Stimulated activated CD8-positive, alpha-beta memory T cell treated with anti-CD3 and anti-CD28 coated beads, Interleukin-15, amount 100 ng/mL, for 4 hours (primary cell): ENCODE measurements around the gene BLMH.
"Not testable (repeated sequence)": the region's sequence is repeated elsewhere in the genome, so short reads cannot be mapped to it uniquely, and the experiment has no call there.

Experiments used
- DNase-seq, 2 donors: peaks; one replicate each; pipeline ENCODE4 v3.0.0-alpha.2; 2020; ENCODE audit warnings: low read depth in 2 of 2

BLMH gene

DNA sequence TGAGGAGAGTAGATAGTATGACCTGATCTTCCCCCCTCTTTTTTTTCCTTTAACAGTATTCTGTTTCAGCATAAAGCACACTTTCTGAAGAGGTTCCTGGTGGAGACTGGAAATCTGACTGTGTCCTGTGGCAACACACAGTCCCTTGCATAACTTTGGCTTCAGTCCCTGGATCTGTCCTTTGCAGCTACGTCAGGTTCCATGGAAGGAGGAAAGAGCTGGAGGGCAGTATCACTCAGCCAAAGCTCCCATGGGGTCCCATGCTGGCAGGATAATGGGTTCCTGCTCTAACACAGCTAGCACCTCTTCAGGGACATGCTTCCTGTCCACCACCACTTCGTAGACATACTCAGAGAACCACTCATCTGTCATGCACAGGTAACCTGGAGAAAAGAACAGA, 43.0 kb downstream of the BLMH start:
- no peak for DNase-seq

DNA sequence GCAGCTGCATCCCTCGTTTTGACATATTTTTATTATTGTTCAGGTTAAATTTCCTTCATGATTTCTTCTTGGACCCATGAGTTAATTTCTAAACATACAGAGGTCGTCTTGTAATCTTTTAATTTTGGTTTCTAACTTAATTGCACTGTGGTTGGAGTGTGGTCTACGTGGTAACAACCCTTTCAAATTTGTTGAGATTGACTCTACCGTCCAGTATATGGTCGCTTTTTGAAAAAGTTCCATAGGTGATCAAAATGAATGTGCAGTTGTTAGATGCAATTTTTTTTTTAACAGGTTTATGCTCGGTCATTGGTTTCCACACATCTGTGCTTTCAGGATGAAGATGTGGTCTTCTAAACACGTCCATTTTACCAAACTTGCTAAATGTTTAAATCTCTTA, 45.3 kb downstream of the BLMH start:
- DNase-seq, result no peak

DNA sequence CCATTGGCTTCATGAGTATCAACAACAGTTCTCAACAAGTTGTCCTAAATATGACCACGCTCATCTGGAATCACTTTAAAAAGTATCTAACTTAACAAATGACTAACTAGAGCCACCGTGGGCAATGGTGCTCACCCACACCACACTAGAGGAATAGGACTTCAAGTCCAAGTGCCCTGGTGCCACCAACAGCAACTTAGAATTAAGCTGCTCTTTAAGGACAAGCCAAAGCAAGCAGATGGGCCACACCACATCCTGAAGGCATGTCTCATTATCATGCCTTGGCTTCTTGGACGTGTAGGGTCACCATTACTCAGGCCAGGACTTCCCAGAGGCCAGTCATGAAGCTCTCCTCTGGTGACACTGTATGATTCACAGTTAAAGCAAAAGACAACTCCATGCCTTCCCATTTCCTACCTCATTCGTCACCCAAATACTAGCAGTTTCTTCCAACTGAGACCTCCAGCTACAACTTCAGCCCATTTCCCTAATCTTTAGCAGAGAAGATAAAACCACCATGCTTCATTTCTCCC, 46.8 kb downstream of the BLMH start:
- DNase-seq, result no peak

DNA sequence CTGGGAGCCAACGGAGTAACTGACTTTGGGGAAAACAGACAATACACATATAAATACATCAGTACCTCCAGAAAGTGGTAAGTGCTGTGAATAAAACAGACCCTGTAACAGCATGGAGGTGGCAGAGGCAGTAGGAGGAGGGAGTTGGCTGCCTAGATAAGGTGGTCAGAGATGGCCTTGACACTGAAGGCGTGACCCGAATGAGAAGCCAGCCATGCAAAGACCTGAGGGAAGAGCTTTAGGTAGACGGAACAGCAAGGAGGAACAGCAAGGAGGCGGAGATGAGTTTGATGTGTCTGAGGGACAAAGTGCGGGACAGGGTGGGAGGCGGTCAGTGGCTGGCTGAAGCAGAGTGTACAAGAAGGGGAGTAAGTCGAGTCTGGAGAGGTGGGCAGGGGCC, 48.2 kb downstream of the BLMH start:
- no peak for DNase-seq

DNA sequence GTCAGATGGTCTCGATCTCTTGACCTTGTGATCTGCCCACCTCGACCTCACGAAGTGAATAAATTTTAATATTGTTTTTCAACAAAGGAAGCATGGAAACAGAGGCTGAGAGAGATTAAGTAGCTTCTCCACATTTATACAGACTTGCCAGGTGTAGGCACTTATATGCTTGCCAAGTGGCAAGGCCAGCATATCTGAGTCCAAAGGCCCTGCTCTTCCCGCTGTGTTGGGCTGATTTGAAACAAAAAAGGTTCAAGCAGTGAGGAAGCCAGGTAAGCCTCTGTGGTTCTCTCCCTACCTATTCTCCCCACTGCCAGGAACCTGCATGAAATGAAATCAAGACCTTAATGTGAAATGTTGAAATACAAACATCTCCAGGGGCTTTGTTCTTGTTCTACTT, 48.7 kb downstream of the BLMH start:
- DNase-seq, result no peak

DNA sequence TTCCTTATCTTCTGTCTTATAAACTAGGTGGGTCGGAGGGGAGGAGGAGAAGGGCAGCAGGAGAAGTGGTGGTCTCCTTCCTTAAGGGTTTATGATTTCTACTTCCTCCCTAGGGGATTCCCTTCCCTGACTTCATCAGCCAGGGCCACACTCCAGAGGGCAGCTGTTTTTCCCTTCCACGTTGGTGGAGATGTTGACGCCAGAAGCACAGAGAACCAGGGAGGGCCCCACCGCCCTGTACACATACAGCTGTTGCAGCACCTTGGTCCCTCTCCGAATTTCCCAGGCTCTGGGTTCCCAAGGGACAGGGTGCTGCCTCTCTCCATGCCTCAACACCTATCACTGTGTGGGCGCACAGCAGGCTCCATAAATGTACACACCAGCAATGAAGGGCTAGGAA, 50.7 kb downstream of the BLMH start:
- DNase-seq, result no peak

DNA sequence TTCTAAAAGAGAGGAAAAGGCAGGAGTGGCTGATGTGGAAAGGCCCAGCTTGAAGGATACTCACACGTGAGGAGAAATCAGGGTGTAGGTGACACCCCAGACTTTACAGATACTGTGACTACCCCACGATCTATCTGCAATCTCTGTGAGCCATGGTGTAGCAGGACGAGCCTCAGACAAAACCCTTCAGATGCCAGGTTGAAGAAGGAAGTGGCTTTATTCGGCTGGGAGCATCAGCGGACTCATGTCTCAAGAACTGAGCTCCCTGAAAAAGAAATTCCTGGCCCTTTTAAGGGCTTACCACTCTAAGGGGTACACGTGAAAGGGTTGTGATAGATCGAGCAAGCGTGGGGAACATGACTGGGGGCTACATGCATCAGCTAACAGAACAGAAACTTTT, 51.6 kb downstream of the BLMH start:
- DNase-seq, result no peak

DNA sequence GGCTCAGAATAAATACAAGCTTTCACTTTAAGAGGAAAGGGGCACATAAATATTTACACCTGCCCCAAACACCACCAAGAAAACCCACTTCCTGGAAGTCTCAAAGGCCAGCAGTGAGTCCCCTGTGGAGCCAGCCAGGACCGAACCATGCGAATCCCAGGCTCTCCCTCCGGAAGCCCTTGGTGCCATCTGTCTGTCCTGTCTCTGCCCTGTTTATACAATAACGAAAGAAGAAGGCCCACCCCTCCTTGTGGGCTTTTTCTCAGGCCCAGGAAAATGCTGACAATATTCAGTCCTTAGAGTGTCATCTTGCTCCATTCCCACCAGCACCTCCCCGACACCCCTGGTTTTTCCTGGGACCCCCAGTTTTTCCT, 52.7 kb downstream of the BLMH start:
- DNase-seq, result no peak

DNA sequence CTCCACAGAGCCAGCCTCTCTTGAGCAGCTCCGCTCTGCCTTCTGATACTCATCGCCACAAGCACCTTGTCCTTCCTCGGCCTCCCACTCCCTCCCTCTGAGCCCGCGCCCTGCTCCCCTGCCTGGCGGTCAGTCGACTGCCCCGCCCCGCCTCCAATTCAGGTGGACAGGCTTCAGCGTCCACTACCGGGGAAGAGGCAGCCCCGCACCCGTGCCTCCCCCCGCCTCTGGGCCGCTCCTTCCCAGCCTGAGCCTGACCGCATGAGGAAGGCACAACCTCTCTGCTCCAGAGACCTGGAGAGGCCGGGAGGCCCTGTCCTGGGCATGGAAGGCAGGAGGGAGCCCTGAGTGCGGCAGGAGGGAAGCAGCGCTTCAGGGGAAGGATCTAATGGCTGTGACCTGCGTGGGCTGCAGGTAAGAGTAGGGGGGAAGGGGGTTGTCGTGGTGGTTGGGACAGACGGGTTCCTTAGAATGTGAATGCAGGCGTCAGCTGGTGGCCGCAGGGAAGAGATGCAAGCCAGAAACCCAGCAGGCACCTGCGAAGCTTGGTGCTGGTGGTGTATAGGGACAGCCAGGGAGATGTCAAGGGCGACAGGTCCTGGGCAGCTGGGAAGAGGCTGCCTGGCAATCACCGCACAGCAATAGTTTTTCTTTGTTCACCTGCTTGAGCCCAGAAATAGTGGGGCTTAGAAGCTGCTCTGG, 53.2 kb downstream of the BLMH start:
- no peak for DNase-seq

DNA sequence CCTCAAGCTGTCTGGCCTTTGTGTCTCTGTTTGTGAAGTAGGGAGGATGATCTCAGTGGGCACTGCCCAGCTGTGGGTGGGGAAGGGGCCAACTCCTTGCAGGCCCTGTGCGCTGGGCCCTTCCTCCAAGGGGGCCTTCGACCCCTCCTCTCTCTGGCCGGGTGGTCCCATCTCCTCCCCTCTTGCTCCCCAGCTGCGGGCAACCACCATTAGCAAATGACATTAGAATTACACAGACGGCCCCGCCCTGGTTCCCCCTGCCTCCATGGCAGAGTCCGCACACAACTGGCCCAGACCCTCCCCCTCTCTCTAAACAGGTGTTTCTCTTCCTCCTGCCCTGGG, 53.8 kb downstream of the BLMH start:
- no peak for DNase-seq

DNA sequence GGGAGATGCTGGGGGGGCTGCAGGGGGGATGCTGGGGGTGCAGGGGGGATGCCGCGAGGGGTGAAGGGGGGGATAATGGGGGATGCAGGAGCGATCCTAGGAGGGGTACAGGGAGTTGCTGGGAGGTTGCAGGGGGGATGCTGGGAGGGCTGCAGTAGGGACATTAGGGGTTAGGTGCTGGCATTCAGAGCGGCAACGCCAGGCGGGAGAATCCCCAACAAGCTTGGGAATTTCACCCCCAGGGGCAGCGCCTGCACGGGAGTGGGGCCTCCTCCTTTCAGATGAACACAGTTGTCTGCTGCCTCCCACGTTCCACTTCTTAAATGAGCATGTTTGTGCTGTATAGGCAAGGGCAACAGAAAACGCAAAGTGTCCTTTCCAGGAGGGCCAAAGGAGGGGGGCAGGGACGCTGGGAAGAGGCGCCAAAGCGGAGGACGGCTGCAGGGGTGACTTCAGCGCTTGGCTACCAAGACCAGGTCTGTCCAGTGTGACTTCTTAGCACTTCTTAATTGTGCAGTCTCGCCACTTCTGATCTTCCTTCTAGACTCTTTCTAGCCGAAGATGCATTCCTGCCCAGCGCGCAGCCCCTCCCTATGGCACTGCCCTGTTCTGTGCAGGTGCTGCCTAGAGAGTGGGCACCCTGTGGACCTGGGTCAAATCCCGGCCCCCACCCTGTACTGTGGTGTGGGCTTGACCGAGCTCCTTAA, 54.3 kb downstream of the BLMH start:
- no peak for DNase-seq

DNA sequence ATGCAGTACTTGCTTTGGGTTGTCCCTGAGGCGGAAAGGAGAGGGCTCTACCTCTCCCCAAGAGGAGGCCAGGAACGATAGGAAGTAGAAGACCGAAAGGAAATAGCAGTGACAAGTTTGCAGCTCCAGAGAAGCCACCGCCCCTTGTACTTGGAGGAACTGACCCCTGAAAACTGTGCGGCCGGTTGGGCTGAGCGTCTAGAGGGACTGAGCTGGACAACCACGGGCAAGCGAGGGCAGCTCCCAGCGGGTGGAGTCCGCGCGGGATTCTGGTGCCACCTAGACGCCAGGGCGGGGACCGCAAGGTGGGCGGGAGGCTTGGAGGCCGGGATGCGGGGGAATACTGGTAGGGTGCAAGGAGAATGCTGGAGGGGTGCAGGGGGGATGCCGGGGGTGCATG, 55.0 kb downstream of the BLMH start:
- no peak for DNase-seq

DNA sequence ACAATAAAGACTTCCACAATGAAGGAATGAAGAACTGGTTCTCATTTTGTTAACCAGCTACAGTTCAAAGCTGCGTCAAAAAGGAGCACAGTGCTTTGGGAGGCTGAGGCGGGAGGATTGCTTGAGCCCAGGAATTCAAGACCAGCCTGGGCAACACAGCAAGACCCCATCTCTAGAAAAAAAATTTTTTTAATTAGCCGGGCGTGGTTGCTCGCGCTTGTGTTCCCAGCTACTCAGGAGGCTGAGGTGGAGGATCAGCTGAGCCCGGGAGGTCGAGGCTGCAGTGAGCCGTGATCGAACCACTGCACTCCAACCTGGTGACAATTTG, 55.5 kb downstream of the BLMH start:
- no peak for DNase-seq

DNA sequence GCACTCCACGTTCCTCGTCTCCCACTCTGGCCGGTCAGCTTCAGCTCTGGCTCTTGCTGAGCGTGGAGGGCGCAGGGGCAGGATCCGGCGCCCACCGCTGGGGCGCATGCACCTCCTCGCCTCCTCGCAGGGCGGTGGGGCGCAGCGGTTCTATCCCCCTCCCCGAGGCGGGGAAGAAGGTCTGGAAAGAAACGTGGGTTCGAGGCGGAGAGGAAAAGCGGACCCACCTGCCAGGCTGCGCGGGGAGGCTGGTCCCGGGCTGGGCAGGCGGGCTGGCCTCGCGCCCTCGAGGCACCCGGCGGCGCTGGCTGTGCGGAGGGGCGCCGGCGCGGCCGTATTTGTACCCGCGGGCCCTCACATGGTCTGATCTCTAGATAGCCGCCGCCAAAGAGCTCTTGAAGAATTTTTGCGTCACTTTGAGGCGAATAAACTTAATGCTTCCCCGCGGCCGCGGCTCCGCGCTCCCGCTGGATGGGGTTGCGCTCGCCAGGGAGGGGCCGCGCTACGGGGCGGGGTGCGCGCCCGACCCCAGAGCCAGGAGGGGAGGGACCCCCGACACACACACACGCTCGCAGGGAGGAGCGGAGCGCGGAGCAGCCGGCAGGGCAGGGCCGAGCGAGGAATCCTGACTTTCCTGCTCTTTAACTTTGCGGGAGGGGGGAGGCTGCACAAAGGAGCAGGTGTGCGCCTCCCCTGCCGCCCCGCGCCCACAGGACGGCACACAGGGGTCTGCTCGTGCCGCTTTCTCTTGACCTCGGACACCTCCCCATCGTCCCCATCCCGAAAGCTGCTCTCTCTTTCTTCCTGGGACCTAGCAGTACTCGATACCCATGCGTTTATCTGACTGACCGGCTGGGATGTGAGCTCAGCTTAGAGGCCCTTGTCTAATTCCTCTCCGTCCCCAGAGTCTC, 56.1 kb downstream of the BLMH start, which contains the start of gene SLC6A4:
Gene SLC6A4, minus strand, starts transcription at position 312 of the 911 bp plus-strand sequence. CDS start 13,739 bp downstream, outside the sequence.
- no peak for DNase-seq

DNA sequence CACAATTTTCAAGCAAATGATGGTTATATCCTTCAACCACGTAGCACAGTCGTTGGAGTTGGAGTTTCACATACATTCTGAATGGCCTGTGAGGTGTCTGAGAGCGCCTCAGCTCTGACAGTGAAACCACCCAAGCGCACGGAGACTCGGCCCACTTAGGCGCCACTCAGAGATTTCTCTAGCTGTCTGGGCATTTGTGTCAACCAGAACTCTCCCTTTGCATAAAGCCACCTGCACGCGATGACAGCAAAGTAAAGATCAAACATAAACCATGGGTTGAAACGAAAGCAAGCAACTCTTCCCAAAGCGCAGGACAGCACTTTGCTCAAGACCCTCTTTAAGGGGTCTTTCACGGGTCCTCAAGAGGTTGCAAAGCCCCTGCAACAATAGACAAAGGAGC, 56.8 kb downstream of the BLMH start:
- DNase-seq, result no peak

DNA sequence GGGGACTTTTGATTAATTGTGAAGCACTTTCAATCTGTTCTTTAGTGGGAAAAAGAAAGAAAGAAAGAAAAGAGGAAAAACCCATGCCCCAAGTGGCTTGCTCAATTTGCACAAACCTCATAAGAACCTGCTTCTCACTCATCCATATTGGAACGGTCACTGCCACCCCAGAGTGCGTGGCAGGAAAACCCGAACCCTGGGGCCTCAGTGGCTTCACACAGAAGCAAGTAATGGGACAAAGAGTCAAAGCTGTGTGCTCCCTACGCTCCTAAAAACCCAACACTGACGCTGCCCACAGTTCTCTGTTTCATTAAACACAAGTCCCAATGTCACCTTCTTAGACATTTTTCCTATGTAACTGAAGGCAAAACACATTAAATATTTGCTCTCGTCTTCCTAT, 57.4 kb downstream of the BLMH start:
- DNase-seq, result no peak

DNA sequence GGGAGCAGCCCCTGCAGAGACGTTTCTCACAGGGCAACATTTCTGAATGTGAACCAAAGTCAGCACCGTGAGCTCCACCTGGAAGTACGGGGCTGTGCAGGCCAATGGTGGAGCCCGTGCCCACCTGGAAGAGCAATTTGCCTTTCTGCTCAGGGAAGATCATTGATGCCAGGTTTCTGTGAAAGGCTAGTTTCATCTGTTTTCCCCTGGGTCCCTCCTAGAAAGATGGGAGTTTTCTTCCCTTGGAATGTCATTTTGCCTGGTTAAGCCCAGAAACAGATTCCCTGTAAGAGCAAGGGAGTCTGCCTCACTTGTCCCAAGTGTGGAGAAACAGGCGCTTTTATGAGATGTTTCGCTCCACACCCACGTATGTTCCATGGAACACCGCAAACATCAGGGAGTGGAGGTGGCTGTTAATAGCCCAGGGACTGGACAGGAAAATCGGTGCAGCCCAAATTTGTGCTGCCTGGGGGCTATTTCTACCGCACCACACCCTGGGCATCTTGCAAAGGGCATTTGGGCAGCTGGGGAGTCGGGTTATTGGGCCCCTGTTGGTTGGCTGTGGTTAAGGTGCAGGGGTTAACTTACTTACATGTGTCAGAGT, 58.8 kb downstream of the BLMH start:
- DNase-seq, result no peak

DNA sequence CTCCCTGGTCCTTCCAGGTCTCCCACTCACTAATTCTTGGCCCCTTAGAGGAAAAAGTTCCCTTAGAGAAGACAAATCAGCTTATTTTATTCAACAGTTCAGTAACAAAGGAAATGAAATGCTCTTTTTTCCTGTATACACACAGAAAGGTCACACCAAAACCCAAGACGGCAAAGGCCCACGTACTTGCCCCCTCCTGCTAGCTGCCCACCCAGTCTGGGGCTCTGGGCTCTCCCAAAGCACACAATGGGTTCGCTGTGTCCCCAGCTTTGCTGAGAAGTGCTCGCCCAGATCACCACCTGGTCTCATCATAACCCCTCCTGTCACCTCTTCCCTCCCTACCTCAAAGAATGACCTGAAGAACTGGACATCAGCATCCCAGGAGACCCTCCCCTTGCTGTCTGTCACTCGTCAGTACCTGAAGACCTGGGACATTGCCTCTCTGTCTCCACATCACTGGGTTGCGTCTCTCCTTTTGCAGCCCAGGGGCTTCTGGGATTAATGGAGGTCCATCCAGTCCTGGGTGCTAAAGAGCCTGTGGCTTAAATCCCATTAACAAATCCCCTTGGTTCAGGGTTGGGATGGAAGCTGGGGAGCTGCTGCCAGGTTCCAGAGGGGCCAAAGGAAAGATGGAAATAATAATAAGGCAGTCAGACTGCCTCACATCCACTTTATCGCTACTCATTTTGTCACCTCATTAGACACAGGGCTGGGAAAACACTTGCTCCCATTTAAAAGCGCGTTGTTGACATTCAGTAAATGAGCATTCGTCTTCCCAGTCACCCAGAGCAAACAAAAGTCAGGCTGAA, 59.5 kb downstream of the BLMH start:
- no peak for DNase-seq

DNA sequence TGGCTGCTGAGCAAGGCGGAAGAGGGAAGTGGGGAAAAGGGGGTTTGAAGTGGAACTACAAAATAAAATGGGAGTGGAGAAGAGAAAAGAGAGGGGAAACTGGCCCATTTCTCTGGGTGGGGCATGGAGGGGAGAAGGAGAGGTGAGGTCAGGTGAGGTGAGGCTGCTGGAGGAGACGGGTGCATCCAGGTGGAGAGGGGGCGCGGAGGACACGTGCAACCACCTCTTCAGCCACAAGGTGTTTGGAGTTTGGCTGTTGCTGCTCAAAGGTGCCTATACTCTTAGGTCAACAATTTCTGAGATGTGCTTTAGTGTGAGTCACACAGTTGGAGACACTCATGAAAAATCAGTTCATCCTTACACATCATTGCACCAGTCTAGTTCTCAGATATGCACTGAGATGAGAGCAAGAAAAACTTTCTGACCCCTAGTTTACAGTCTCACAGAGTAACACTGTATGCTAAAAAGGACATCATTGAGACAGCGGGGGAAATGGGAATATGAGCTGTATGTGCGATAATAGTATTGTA, 61.1 kb downstream of the BLMH start:
- no peak for DNase-seq

DNA sequence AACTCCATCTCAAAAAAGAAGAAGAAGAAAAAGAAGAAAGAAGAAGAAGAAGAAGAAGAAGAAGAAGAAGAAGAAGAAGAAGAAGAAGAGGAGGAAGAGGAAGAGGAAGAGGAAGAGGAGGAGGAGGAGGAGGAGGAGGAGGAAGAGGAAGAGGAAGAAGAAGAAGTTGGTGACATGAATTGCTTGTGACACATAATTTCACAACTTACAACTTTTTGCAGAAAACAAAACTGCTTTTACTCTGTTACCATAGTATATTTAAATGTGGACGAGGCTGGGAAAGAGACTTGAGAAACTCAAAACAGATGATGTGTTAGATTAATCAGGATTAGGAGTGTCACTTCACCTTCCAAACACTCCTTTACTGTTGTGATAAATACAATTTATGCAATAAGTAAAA, 61.7 kb downstream of the BLMH start:
- not testable (repeated sequence) for DNase-seq

DNA sequence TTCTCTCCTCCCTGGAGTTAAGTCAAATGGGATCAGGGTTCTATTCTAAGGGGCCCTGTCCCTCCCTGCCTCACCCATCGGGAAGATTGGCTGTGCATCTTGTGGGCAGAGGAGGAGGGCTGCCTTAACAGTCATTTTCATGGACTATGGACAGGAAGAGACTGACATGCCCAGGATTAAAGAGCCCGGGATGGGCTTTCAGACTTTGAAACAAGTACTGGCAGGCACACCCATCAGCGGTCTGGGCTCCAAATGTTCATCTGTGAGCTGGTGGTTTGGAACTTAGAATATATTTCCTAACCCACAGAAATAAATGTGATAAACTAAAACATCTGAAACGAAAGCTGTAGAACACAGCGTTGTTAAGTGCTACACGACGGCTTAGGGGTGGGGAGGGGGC, 62.7 kb downstream of the BLMH start:
- DNase-seq, result no peak
